BLaER1 treated with 17β-estradiol and CSF1 and Interleukin-3, amounts not matched to agents 10 nM and 100 nM (cell line): ENCODE measurements around the gene GDI2.

Source experiments
- H3K27ac ChIP-seq, 11 experiments: shearing (Covaris generic); formaldehyde crosslinking; 2 replicates each; pipeline ENCODE4 v1.8.1; 2022
- H3K27me3 ChIP-seq, 11 experiments: shearing (Covaris generic); formaldehyde crosslinking; 2 replicates each; pipeline ENCODE4 v1.8.1; 2022
- H3K36me3 ChIP-seq, 11 experiments: shearing (Covaris generic); formaldehyde crosslinking; 2 replicates each; pipeline ENCODE4 v1.8.1; 2022
- H3K4me1 ChIP-seq, 10 experiments: shearing (Covaris generic); formaldehyde crosslinking; 2 replicates each; pipeline ENCODE4 v1.8.1; 2022
- H3K4me2 ChIP-seq, 11 experiments: shearing (Covaris generic); formaldehyde crosslinking; 2 replicates each; pipeline ENCODE4 v1.8.1; 2022
- H3K4me3 ChIP-seq, 10 experiments: shearing (Covaris generic); formaldehyde crosslinking; 2 replicates each; pipeline ENCODE4 v1.8.1; 2022
- H3K9ac ChIP-seq, 11 experiments: shearing (Covaris generic); formaldehyde crosslinking; 2 replicates each; pipeline ENCODE4 v1.8.1; 2022
- H3K9me3 ChIP-seq, 11 experiments: shearing (Covaris generic); formaldehyde crosslinking; replicated peaks in 1 of 11; 2 replicates each; pipeline ENCODE4 v1.8.1; 2022
- H4K20me1 ChIP-seq, 11 experiments: shearing (Covaris generic); formaldehyde crosslinking; 2 replicates each; pipeline ENCODE4 v1.8.1; 2022
- Cebpa-rat ChIP-seq, 11 experiments: shearing (Covaris generic); IDR thresholded peaks; 2 replicates each; pipeline ENCODE4 v1.8.1; 2022

The GDI2 gene

GRCh38 chr10:5751601-5752253 is 61.5 kb downstream of the GDI2 start:
- Histone ChIP-seq H4K20me1 (peaks cover 0 to 83% (median 64%) of the 10 kb centered on the region in 11 experiments; a peak in 17 of 22 replicates), H3K36me3 (peaks cover 61 to 99% (median 93%) of the 10 kb centered on the region in 11 experiments)

GRCh38 chr10:5748394-5748803 is 64.8 kb downstream of the GDI2 start:
- H3K9ac ChIP-seq: no peak overlapping the region
- H3K4me3 ChIP-seq: no peak overlapping the region
- no peak overlapping the region for H3K4me2 ChIP-seq
- peaks cover 72 to 100% (median 97%) of the 10 kb centered on the region in 11 experiments for H3K36me3 ChIP-seq
- no peaks in the 10 kb centered on the region for H3K4me1 ChIP-seq
- no peaks in the 10 kb centered on the region for H3K9me3 ChIP-seq
- H3K27ac ChIP-seq: no peak overlapping the region
- no peaks in the 10 kb centered on the region for H3K27me3 ChIP-seq
- peaks cover 0 to 55% (median 43%) of the 10 kb centered on the region in 11 experiments; a peak in 17 of 22 replicates for H4K20me1 ChIP-seq
- no peak for TF ChIP-seq Cebpa-rat (IDR thresholded peaks at IDR 0.05)

More at GRCh38 chr10:5751601-5752253, 61.5 kb downstream of the GDI2 start:
- TF ChIP-seq Cebpa-rat (IDR thresholded peaks at IDR 0.05): no peak
- Histone ChIP-seq H3K4me3 (no peak overlapping the region), H3K4me1 (no peaks in the 10 kb centered on the region), H3K4me2 (no peak overlapping the region), H3K27ac (no peak overlapping the region), H3K27me3 (no peaks in the 10 kb centered on the region), H3K9me3 (no peaks in the 10 kb centered on the region), H3K9ac (no peak overlapping the region)

- Histone ChIP-seq H3K4me2 (no peak overlapping the region), H3K27me3 (no peaks in the 10 kb centered on the region), H3K9me3 (no peaks in the 10 kb centered on the region), H3K36me3 (peaks cover 85 to 100% (median 96%) of the 10 kb centered on the region in 11 experiments), H3K4me3 (no peak overlapping the region), H3K4me1 (peaks cover 0 to 5% (median 3%) of the 10 kb centered on the region in 10 experiments; a peak in 15 of 20 replicates), H3K27ac (no peak overlapping the region), H4K20me1 (peaks cover 0 to 36% (median 24%) of the 10 kb centered on the region in 11 experiments; a peak in 14 of 22 replicates), H3K9ac (no peak overlapping the region)
- TF ChIP-seq Cebpa-rat (IDR thresholded peaks at IDR 0.05): no peak
These were observed 67.0 kb downstream of the GDI2 start for GRCh38 chr10:5746197-5746596.

- Histone ChIP-seq H3K27ac (no peak overlapping the region), H4K20me1 (peaks cover 0 to 30% (median 15%) of the 10 kb centered on the region in 11 experiments; a peak in 13 of 22 replicates), H3K9ac (no peak overlapping the region), H3K4me3 (no peak overlapping the region), H3K9me3 (no peaks in the 10 kb centered on the region), H3K4me2 (no peak overlapping the region), H3K4me1 (peaks cover 0 to 15% (median 10%) of the 10 kb centered on the region in 10 experiments; a peak in 17 of 20 replicates), H3K27me3 (no peaks in the 10 kb centered on the region), H3K36me3 (peaks cover 92 to 100% (median 100%) of the 10 kb centered on the region in 11 experiments)
- no peak for TF ChIP-seq Cebpa-rat (IDR thresholded peaks at IDR 0.05)
These were observed 68.4 kb downstream of the GDI2 start for GRCh38 chr10:5744849-5745248.

GRCh38 chr10:5743736-5744135 is 69.5 kb downstream of the GDI2 start:
- Histone ChIP-seq H4K20me1 (peaks cover 0 to 29% (median 6%) of the 10 kb centered on the region in 11 experiments; a peak in 11 of 22 replicates), H3K9me3 (no peaks in the 10 kb centered on the region), H3K36me3 (peaks cover 92 to 100% (median 99%) of the 10 kb centered on the region in 11 experiments), H3K4me1 (peaks cover 0 to 15% (median 10%) of the 10 kb centered on the region in 10 experiments; a peak in 17 of 20 replicates), H3K4me2 (no peak overlapping the region), H3K4me3 (no peak overlapping the region), H3K27me3 (no peaks in the 10 kb centered on the region), H3K27ac (no peak overlapping the region), H3K9ac (no peak overlapping the region)
- no peak for TF ChIP-seq Cebpa-rat (IDR thresholded peaks at IDR 0.05)

- Histone ChIP-seq H3K9me3 (no peaks in the 10 kb centered on the region), H3K9ac (no peak overlapping the region), H3K27me3 (no peaks in the 10 kb centered on the region), H4K20me1 (peaks cover 0 to 33% (median 3%) of the 10 kb centered on the region in 11 experiments; a peak in 8 of 22 replicates), H3K4me2 (no peak overlapping the region), H3K4me3 (no peak overlapping the region), H3K36me3 (peaks cover 77 to 100% (median 95%) of the 10 kb centered on the region in 11 experiments), H3K27ac (no peak overlapping the region), H3K4me1 (peaks cover 0 to 15% (median 10%) of the 10 kb centered on the region in 10 experiments; a peak in 17 of 20 replicates)
- TF ChIP-seq Cebpa-rat (IDR thresholded peaks at IDR 0.05): no peak
These were observed 71.1 kb downstream of the GDI2 start for GRCh38 chr10:5742116-5742515.

GRCh38 chr10:5741276-5741675 is 72.0 kb downstream of the GDI2 start:
- Histone ChIP-seq H3K27me3 (no peaks in the 10 kb centered on the region), H3K9me3 (no peaks in the 10 kb centered on the region), H3K4me1 (peaks cover 0 to 15% (median 10%) of the 10 kb centered on the region in 10 experiments; a peak in 17 of 20 replicates), H3K9ac (no peak overlapping the region), H3K36me3 (peaks cover 72 to 100% (median 95%) of the 10 kb centered on the region in 11 experiments), H3K4me2 (peak overlapping the region in 8 of 11 experiments; percentile 3 to 51 (median 36); a peak in 14 of 22 replicates), H3K4me3 (no peak overlapping the region), H4K20me1 (peaks cover 0 to 38% (median 5%) of the 10 kb centered on the region in 11 experiments; a peak in 8 of 22 replicates), H3K27ac (peak overlapping the region in 2 of 11 experiments; percentile 12 to 29; a peak in 1 of 22 replicates)
- TF ChIP-seq Cebpa-rat (IDR thresholded peaks at IDR 0.05): no peak

GRCh38 chr10:5738427-5738826 is 74.8 kb downstream of the GDI2 start:
- peaks cover 0 to 57% (median 8%) of the 10 kb centered on the region in 11 experiments; a peak in 7 of 22 replicates for H4K20me1 ChIP-seq
- H3K27me3 ChIP-seq: no peaks in the 10 kb centered on the region
- no peaks in the 10 kb centered on the region for H3K9me3 ChIP-seq
- H3K4me3 ChIP-seq: no peak overlapping the region
- peaks cover 0 to 15% (median 10%) of the 10 kb centered on the region in 10 experiments; a peak in 17 of 20 replicates for H3K4me1 ChIP-seq
- peaks cover 67 to 100% (median 91%) of the 10 kb centered on the region in 11 experiments for H3K36me3 ChIP-seq
- TF ChIP-seq Cebpa-rat (IDR thresholded peaks at IDR 0.05): no peak
- H3K27ac ChIP-seq: no peak overlapping the region
- H3K4me2 ChIP-seq: no peak overlapping the region
- H3K9ac ChIP-seq: no peak overlapping the region

GRCh38 chr10:5737352-5737751 is 75.9 kb downstream of the GDI2 start:
- no peak for TF ChIP-seq Cebpa-rat (IDR thresholded peaks at IDR 0.05)
- Histone ChIP-seq H3K4me3 (no peak overlapping the region), H3K36me3 (peaks cover 67 to 100% (median 91%) of the 10 kb centered on the region in 11 experiments), H3K27ac (no peak overlapping the region), H3K4me1 (peaks cover 0 to 15% (median 10%) of the 10 kb centered on the region in 10 experiments; a peak in 17 of 20 replicates), H4K20me1 (peaks cover 0 to 68% (median 14%) of the 10 kb centered on the region in 11 experiments; a peak in 10 of 22 replicates), H3K27me3 (no peaks in the 10 kb centered on the region), H3K4me2 (no peak overlapping the region), H3K9me3 (no peaks in the 10 kb centered on the region), H3K9ac (no peak overlapping the region)
